ENCODE measurements around the gene B4GALT6.

GRCh38 chr18:31701744-31702143 lies 17.4 kb upstream of the B4GALT6 start:
- no peak for TF ChIP-seq POLR2A (IDR thresholded peaks at IDR 0.05)
- TF ChIP-seq CTCF (IDR thresholded peaks at IDR 0.05), result no peak
